ENCODE measurements around the gene CD247.

Gene CD247

DNA sequence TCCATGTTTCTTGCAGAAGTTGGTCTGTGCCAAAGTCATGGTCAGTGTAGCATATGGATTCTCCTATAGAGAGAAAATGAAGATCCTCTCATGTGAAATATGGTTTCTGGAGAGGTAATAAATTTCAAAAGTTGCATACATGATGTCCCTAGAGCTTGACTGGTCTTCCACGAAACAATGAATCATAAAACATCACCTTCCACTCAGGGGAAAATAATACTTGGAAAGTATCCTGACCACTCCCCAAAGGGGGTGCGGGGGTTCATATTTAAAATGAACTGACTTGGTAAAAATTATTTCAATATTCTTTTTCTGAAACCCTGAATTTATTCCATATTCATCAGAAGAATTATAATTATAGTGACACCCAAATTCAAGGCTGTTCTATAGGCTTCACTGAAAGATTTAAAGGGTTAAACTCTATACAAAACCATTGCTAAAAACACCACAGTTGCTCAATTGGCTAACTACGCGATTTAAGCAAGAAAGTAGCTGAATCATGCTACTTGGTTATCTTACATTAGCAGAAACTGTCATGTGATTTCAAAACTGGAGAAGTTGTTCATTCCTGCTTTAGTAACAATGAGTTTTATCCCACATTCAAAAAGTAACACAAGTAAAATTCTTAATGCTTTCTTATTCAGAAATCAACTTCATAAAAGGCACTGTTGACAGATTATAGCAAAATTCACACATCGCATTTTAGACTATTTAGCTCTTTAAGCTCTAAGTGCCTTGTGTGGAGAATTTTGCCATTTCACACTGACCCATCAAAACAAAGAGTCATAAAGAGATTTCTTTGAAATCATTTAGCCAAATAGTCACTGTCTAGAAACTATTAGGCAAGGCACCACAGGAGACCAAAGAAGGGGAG, 30.0 kb upstream of the CD247 start:
- H3K4me3 Mint-ChIP-seq: no peak overlapping the region
- H3K27ac Mint-ChIP-seq: peak overlapping the region; percentile 10
- H3K27me3 Mint-ChIP-seq: no peaks in the 10 kb centered on the region
- H3K9me3 Mint-ChIP-seq: no peaks in the 10 kb centered on the region
- DNase-seq: no peak
- H3K4me1 Mint-ChIP-seq (ENCODE audit: low read depth): peaks cover 33% of the 10 kb centered on the region
- H3K36me3 Mint-ChIP-seq (ENCODE audit: low read depth): peaks cover 36% of the 10 kb centered on the region

DNA sequence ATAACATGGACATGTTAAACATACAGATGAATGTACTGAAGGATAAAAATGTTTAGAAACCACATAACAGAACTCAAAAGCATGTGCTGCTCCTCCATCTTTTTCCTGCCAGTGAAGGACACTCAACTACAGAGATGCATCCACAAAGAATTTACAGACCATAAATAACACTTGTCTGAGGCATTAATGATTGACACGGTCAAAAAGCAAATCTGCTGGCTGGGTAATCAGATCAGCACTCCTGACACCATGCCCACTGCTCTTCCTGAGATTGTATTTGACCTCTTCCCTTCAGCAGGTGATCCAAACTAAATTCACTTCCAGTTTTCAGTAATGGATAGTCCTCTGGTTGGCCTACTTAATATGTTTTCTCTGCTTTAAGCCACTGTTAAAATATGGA, 28.6 kb upstream of the CD247 start:
- Mint-ChIP-seq H3K27ac (no peak overlapping the region), H3K4me3 (no peak overlapping the region)

DNA sequence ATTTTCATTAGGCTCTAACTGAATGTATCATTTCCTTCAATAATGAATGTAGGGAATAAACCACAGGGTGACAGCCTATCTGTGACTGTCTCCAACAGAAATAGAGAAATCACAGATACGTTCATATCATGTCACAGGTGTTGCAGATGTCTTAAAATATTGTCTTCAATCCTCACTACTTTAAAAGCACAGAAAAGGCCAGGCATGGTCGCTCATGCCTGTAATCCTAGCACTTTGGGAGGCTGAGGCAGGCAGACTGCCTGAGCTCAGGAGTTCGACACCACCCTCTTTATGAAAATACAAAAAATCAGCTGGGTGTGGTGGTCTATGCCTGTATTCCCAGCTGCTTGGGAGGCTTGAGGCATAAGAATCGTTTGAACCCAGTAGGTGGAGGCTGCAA, 27.0 kb upstream of the CD247 start:
- no peak overlapping the region for H3K4me3 Mint-ChIP-seq
- H3K27me3 Mint-ChIP-seq: no peaks in the 10 kb centered on the region
- H3K36me3 Mint-ChIP-seq (ENCODE audit: low read depth): peaks cover 48% of the 10 kb centered on the region
- DNase-seq: no peak
- H3K4me1 Mint-ChIP-seq (ENCODE audit: low read depth): peaks cover 35% of the 10 kb centered on the region
- H3K9me3 Mint-ChIP-seq: no peaks in the 10 kb centered on the region
- no peak overlapping the region for H3K27ac Mint-ChIP-seq

More for the DNA sequence above, 28.6 kb upstream of the CD247 start:
- Mint-ChIP-seq H3K36me3 (ENCODE audit: low read depth) (peaks cover 41% of the 10 kb centered on the region), H3K27me3 (no peaks in the 10 kb centered on the region), H3K4me1 (ENCODE audit: low read depth) (peaks cover 33% of the 10 kb centered on the region), H3K9me3 (no peaks in the 10 kb centered on the region)
- DNase-seq: no peak

DNA sequence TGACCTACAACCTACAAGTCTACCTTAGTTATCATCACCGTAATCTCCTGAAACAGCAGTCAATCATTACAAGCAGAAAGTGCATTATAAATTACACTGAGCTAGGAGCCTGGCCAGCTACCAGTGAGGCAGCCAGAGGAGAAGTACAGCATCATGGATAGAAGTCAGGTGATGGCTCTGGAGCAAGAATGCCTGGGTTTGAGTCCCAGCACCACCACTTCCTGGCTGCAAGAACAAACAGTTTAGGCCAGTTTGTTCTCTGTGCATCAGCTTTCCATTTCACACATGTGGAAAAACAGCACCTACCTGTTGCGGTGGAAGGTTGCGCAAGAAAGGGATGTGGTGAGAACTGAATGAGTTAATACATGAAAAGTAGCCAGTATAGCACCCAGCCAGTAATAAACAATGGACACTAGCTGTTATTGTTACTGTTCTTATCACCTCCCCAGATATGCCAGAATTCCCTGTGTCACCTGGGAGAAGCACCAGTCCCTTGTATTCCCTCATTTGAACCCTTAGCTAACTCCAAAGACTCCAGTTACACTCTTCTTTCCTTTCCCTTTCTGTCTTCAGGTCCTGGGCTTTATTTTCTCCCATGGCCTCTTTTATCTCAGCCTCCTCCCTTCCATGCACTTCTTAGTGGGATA, 26.2 kb upstream of the CD247 start:
- no peaks in the 10 kb centered on the region for H3K9me3 Mint-ChIP-seq
- no peaks in the 10 kb centered on the region for H3K27me3 Mint-ChIP-seq
- H3K36me3 Mint-ChIP-seq (ENCODE audit: low read depth): peaks cover 48% of the 10 kb centered on the region
- peaks cover 39% of the 10 kb centered on the region for H3K4me1 Mint-ChIP-seq (ENCODE audit: low read depth)
- peak overlapping the region; percentile 48 for H3K27ac Mint-ChIP-seq
- DNase-seq: no peak
- H3K4me3 Mint-ChIP-seq: no peak overlapping the region

DNA sequence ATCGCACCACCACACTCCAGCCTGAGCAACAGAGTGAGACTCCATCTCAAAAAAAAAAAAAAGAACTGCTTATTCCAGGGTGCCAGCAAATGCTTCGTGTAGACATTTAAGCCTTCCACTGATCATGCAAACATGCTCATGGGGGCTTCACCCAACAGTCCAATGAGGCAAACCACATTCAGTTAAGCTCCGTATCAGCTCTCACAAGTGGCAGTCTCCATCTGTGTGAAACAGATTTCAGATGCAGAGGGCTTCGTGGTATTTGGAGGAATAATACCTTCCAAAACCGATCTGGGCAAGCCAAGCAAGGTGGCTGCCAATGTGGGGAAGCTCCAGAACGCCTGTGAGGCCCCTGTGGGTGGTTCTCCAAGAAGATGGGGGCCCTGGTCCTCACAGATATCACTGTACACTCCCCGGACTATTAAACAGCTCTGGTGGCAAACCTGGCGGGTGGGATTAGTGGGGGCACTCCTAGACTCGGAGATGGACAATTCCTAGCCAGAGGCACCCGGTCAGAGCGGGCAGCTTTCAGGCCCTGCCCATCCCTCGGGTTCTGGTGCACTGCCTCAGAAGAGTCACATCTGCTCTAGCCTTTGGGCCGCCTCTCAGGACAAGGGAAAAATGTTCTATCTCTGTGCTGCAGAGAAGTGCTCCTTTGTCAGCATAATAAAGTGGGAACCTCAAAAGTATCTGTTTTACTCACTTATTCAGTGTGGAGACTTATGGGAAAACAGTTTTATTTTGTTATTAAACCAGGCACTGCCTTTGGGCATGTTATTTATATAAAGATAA, 25.1 kb upstream of the CD247 start:
- H3K9me3 Mint-ChIP-seq: no peaks in the 10 kb centered on the region
- no peak overlapping the region for H3K4me3 Mint-ChIP-seq
- H3K4me1 Mint-ChIP-seq (ENCODE audit: low read depth): peaks cover 43% of the 10 kb centered on the region
- no peak overlapping the region for H3K27ac Mint-ChIP-seq
- DNase-seq: no peak
- no peaks in the 10 kb centered on the region for H3K27me3 Mint-ChIP-seq
- peaks cover 48% of the 10 kb centered on the region for H3K36me3 Mint-ChIP-seq (ENCODE audit: low read depth)

DNA sequence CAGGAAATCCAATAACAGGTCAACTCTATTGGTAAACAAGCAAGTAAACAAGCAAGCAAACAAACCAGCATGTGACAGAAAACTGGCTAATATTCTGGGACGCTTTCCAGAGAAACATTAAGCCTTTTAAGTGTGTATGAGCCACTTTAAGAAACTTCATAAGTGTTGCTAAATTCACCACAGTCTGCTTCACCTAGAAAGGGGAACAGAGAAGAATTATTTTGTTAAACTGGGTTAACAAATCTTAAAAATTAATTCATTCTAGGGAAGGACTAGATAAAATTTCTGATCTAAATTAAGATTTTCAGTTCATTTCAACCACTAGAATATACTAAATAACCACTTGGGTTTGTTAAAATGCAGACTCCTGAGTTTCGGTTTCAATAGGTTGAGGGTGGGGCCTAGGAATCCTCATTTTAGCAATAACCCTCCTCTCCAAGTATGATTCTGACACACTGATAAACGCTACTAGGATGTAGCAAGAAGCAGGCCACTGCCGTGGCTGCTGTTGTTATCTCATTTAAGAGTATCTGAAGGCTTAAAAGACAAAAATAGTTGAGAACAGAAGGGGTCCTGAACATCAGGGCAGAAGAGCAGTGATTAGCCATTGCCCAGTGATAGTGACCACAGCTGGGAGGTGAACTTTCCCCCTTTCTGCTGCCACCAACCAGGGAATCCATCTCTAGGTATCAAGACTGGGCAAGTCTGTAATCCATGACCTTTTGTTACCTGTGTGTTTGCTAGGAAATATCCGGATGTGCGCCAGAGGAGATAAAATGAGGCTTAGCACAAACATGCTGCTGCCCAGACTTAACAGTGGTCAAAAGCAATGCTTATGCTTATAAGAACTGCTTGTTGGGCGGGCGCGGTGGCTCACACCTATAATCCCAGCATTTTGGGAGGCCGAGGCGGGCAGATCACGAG, 24.0 kb upstream of the CD247 start:
- H3K4me1 Mint-ChIP-seq (ENCODE audit: low read depth): peaks cover 40% of the 10 kb centered on the region
- no peak overlapping the region for H3K4me3 Mint-ChIP-seq
- H3K36me3 Mint-ChIP-seq (ENCODE audit: low read depth): peaks cover 41% of the 10 kb centered on the region
- DNase-seq: no peak
- H3K9me3 Mint-ChIP-seq: no peaks in the 10 kb centered on the region
- peak overlapping the region; percentile 37 for H3K27ac Mint-ChIP-seq
- H3K27me3 Mint-ChIP-seq: no peaks in the 10 kb centered on the region

DNA sequence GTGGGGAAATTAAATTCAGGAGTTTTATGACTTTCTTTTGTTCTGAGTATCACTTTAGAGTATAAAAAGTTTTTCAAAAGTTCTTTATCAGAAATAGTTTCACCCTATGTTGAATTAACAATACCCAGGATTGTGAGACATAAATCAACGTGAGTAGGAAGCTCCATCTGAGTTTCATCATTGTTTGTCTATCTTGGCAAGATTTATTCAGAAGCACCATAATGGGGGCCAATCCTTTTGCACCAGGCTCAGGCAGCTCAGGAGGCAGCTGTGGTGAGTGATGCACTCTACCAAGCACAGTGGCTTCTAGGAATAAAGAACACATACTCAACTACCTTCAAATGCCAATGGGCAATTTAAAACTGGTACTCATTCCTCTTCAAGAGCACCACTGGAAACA, 23.3 kb upstream of the CD247 start:
- H3K36me3 Mint-ChIP-seq (ENCODE audit: low read depth): peaks cover 35% of the 10 kb centered on the region

DNA sequence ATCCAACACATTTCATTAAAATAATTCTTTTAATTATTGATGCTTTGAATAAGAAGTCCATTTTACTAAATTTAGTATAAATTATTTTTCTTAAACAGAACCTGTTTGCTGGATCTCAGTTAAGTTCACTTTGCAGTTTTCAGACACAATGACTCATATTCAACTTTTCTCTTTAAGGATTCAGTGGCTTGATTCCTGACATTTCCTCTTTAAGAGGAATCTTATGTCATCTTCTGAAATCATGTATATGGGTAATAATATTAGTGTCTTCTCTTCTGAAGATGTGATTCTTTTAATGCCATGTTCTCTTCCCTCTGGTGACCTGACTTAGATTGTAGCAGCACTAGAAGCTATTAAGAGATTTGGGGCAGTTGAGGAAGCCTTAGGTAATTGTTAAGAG, 22.7 kb upstream of the CD247 start:
- Mint-ChIP-seq H3K4me1 (ENCODE audit: low read depth) (peaks cover 40% of the 10 kb centered on the region), H3K36me3 (ENCODE audit: low read depth) (peaks cover 32% of the 10 kb centered on the region), H3K4me3 (no peak overlapping the region), H3K9me3 (no peaks in the 10 kb centered on the region), H3K27me3 (no peaks in the 10 kb centered on the region), H3K27ac (peak overlapping the region; percentile 44)
- no peak for DNase-seq

More for the DNA sequence above, 23.3 kb upstream of the CD247 start:
- Mint-ChIP-seq H3K4me3 (no peak overlapping the region), H3K9me3 (no peaks in the 10 kb centered on the region), H3K27me3 (no peaks in the 10 kb centered on the region), H3K4me1 (ENCODE audit: low read depth) (peaks cover 40% of the 10 kb centered on the region), H3K27ac (peak overlapping the region; percentile 37)
- DNase-seq: no peak

DNA sequence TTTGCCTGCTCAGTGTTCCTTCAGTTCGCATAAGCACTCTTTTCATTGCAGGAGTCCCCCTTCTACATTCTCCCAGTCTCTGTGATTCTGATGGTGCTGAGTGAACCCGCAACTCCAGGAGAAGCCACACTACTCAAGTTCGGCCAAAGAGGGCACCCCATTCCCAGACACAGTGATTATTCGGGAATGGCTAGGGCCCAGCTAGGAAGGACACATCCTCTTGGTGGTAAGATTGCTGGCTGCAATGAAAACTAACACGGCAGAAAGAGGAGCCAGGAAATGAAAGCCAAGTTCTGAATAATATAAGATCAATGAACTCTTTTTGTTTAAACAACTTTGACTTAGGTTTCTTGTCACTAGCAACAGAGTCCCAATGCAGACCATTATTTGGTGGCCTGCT, 20.3 kb upstream of the CD247 start:
- H3K27ac Mint-ChIP-seq: peak overlapping the region; percentile 63
- no peaks in the 10 kb centered on the region for H3K27me3 Mint-ChIP-seq
- no peak for DNase-seq
- H3K4me1 Mint-ChIP-seq (ENCODE audit: low read depth): peaks cover 37% of the 10 kb centered on the region
- no peaks in the 10 kb centered on the region for H3K9me3 Mint-ChIP-seq
- H3K4me3 Mint-ChIP-seq: no peak overlapping the region
- peaks cover 15% of the 10 kb centered on the region for H3K36me3 Mint-ChIP-seq (ENCODE audit: low read depth)

DNA sequence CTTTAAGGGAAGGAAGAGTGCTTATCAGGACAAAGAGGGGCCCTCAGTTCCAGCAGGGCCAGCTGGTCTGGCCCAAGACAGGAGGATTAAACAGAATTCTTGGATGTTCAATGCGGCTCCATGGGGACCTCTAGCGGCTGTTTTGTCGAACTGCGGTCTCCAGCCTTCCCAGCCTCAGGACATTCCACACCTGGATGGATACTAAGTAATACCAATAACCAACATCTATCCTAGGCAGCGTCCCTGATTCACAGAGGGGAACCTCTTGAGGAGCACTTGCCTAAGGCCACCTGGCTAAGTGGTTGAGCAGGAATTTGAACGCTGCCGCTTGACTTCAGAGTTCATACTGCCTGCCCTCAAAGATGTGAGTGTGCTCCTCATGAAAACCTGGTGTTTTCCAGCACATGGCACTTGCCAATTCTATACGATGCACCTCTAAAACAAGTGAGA, 15.5 kb upstream of the CD247 start:
- Mint-ChIP-seq H3K36me3 (ENCODE audit: low read depth) (no peaks in the 10 kb centered on the region), H3K27me3 (no peaks in the 10 kb centered on the region), H3K27ac (no peak overlapping the region), H3K4me3 (no peak overlapping the region), H3K9me3 (no peaks in the 10 kb centered on the region), H3K4me1 (ENCODE audit: low read depth) (peaks cover 5% of the 10 kb centered on the region)
- DNase-seq: peak; percentile 79

DNA sequence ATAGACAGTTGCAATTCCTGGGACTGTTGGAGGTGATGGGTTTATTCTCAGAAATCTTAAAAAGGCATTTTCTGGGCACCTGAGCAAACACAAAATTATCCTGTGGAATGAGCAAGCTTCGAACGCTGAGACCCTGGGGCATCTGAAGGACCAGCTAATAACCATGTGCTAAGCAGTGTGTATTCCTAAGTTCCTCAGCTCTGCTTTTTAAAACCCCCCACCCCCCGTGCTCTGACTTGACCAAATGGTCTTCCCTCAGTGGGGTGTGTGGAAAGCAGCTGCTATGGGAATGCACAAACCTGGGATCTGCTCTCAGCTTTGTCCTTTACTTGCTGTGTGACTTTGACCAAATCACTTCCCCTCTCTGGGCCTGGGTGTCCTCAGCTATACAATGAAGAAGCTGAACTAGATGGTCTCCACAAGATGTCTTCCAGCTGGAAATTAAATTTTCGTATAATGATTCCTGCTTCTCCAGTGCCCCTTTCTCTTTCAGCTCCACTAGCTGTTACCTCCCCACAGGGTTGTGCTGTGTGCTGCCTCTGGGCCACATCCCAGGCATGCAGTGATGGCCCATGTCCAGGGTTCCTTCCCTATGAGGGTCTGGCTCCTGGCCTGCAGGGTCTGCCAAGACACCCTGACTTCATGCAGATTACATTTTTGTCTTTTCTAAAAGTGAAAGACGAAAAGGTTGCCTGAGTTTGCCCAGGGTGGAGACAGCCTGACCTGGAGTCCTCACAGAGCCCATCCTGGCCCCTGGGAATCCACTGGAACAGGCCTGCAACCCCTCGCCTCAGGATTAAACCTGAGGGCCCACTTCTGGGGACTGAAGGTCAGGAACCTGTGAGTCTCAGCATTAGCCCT, 14.9 kb upstream of the CD247 start:
- H3K4me3 Mint-ChIP-seq: no peak overlapping the region
- H3K27ac Mint-ChIP-seq: no peak overlapping the region
- H3K9me3 Mint-ChIP-seq: no peaks in the 10 kb centered on the region
- H3K4me1 Mint-ChIP-seq (ENCODE audit: low read depth): peaks cover 2% of the 10 kb centered on the region
- no peaks in the 10 kb centered on the region for H3K36me3 Mint-ChIP-seq (ENCODE audit: low read depth)
- no peak for DNase-seq
- no peaks in the 10 kb centered on the region for H3K27me3 Mint-ChIP-seq

DNA sequence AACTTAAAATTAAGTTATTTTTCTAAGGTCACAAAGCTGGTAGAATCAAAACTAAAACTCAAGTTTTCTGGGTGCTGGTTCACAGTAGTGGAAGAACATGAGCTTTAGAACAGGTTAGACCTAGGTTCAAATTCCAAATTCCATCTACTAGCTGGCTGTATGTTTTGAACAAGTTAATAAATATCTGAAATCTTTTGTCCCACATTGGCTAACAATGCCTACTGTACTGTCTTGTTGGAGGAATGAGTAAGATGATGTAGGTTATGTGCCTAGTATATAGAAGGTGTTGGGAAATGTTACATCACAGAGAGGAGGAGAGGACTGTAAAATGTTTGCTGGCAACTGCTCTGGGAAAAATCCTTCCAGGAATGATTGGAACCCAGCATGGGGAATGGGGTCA, 14.0 kb upstream of the CD247 start:
- Mint-ChIP-seq H3K4me1 (ENCODE audit: low read depth) (peaks cover 2% of the 10 kb centered on the region), H3K9me3 (no peaks in the 10 kb centered on the region), H3K27ac (no peak overlapping the region), H3K4me3 (no peak overlapping the region), H3K27me3 (no peaks in the 10 kb centered on the region), H3K36me3 (ENCODE audit: low read depth) (no peaks in the 10 kb centered on the region)
- DNase-seq: no peak

DNA sequence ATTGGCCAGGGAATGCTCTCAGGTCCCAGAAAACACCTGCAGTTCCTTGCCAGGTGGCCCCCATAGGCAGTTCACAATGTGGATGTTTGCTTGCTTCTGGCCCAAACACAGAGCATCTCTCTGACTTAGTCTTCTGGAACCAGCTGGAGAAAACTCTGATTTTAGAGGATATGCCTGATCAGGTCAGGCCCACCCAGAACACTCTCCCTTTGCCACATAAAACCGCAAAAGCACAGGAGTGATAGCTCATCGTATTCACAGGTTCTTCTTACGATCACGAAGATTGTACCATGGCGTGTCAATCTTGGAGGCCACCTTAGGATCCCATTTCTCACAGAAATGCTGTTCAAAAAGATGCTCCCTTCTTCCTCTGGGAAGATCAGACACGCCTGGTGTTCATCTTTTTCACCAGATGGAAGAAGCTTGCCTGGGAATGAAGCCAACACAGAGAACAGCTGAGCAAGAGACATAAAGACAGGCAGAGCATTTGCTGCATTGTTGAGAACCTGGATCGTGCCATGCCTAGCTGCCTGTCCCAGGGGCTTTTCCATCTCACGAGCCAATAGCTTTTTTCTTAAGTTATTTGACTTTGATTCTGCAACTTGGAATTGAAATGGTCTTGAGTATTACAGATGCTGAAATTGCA, 11.6 kb upstream of the CD247 start:
- peaks cover 2% of the 10 kb centered on the region for H3K4me1 Mint-ChIP-seq (ENCODE audit: low read depth)
- H3K27me3 Mint-ChIP-seq: no peaks in the 10 kb centered on the region
- no peak for DNase-seq
- no peak overlapping the region for H3K27ac Mint-ChIP-seq
- H3K4me3 Mint-ChIP-seq: no peak overlapping the region
- no peaks in the 10 kb centered on the region for H3K9me3 Mint-ChIP-seq
- H3K36me3 Mint-ChIP-seq (ENCODE audit: low read depth): no peaks in the 10 kb centered on the region

Data from activated T-cell treated with anti-CD3 and anti-CD28 coated beads, Interleukin-2, amount 50 U/mL, for 24 hours (primary cell).